ENCODE measurements around the gene RPL14.

DNA sequence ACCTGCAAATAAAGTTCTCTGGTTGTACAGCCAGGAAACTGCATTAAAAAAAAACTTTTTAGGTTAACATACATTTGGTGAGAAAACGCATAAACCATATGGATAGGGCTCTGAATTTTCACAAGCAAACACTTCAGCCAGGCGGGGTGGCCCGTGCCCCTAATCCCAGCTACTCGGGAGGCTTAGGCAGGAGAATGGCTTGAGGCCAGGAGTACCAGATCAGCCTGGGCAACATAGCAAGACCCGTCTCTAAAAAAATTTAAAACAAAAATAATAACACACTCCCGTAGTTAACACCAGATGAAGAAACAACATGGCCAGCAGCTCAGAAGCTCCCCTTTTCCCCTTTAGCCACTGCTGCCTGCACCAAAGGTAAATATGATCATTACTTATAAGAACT is 3.2 kb upstream of the RPL14 start:
- TF ChIP-seq CTCF (IDR thresholded peaks at IDR 0.05) (no peak), POLR2AphosphoS5 (IDR thresholded peaks at IDR 0.05) (no peak), POLR2A (IDR thresholded peaks at IDR 0.05) (no peak)
